IMR-90 (cell line): Measurements from ENCODE around the gene MBOAT2. TPM values are rescaled to one million over a fixed set of nuclear protein-coding genes. Genes with fewer than 3 reads are reported as not detected.

ENCODE experiments used
- ATAC-seq: fragments of 200-7000 bp; cut with Tn5 transposase; 2 replicates; pipeline ENCODE4 v1.9.1; 2020; ENCODE audit warnings: low read depth, mild to moderate bottlenecking, moderate library complexity
- BruUV-seq: library from RNA; stranded (reverse); fragments of 400-500 nt; replicated peaks from 2 replicates; lab custom pipeline; 2021; lab: Mats Ljungman, UMichigan
- CTCF ChIA-PET: fragments of 300-600 bp; formaldehyde crosslinking; extraction: SDS; loops from one replicate; lab custom pipeline; 2021; ENCODE audit warnings: antibody characterized with exemption; lab: Yijun Ruan, JAX
- POLR2A ChIA-PET: fragments of 300-600 bp; sonication (Branson Sonifier 250); formaldehyde crosslinking; loops from one replicate; lab custom pipeline; 2022; ENCODE audit warnings: antibody characterized with exemption; ENCODE audit not compliant: unreplicated experiment; lab: Charles Lee
- DNase-seq: peaks from one replicate; pipeline ENCODE4 v3.0.0; 2013
- H2AFZ ChIP-seq: replicated peaks from 2 replicates; pipeline ENCODE3; 2013; ENCODE audit warnings: low read length, mild to moderate bottlenecking; ENCODE audit not compliant: poor library complexity
- H2AK5ac ChIP-seq: 2 replicates; pipeline ENCODE4 v1.6.1; 2013; ENCODE audit warnings: low read depth, low read length, inconsistent platforms
- H2AK9ac ChIP-seq: replicated peaks from 2 replicates; pipeline ENCODE3; 2013; ENCODE audit warnings: mild to moderate bottlenecking, low read depth, low read length, moderate library complexity; ENCODE audit not compliant: poor library complexity
- H2BK120ac ChIP-seq: 2 replicates; pipeline ENCODE4 v1.6.1; 2013; ENCODE audit warnings: low read depth, low read length, inconsistent platforms
- H2BK15ac ChIP-seq: 3 replicates; pipeline ENCODE4 v1.6.1; 2013; ENCODE audit warnings: low read depth, low read length, inconsistent platforms
- H2BK20ac ChIP-seq: 2 replicates; pipeline ENCODE4 v1.6.1; 2013; ENCODE audit warnings: low read depth, mild to moderate bottlenecking, inconsistent platforms, low read length, moderate library complexity
- H2BK5ac ChIP-seq: 2 replicates; pipeline ENCODE4 v1.6.1; 2013; ENCODE audit warnings: mild to moderate bottlenecking, low read depth, low read length, inconsistent platforms; ENCODE audit not compliant: poor library complexity, severe bottlenecking
- H3K14ac ChIP-seq: replicated peaks from 2 replicates; pipeline ENCODE4 v1.6.1; 2013; ENCODE audit warnings: low read depth, low read length, inconsistent platforms
- H3K18ac ChIP-seq: 2 replicates; pipeline ENCODE4 v1.6.1; 2013; ENCODE audit warnings: low read depth, low read length, control low read depth
- H3K23ac ChIP-seq: 2 replicates; pipeline ENCODE4 v1.6.1; 2013; ENCODE audit warnings: low read depth, low read length, inconsistent platforms
- H3K27ac ChIP-seq: 2 replicates; pipeline ENCODE4 v1.5.1; 2013; ENCODE audit warnings: mild to moderate bottlenecking, control low read depth, low read length; ENCODE audit not compliant: insufficient read depth
- H3K27me3 ChIP-seq: 2 replicates; pipeline ENCODE4 v1.6.1; 2013; ENCODE audit warnings: low read length; ENCODE audit not compliant: control insufficient read depth, insufficient read depth
- H3K36me3 ChIP-seq: 2 replicates; pipeline ENCODE4 v1.6.1; 2013; ENCODE audit warnings: low read length, mixed read lengths; ENCODE audit not compliant: control insufficient read depth, insufficient read depth
- H3K4ac ChIP-seq: 2 replicates; pipeline ENCODE4 v1.6.1; 2013; ENCODE audit warnings: low read depth, low read length, inconsistent platforms
- H3K4me1 ChIP-seq: 2 replicates; pipeline ENCODE4 v1.6.1; 2013; ENCODE audit warnings: low read length, mixed read lengths; ENCODE audit not compliant: control insufficient read depth, insufficient read depth
- H3K4me2 ChIP-seq: 2 replicates; pipeline ENCODE4 v1.6.1; 2013; ENCODE audit warnings: low read depth, mild to moderate bottlenecking, control low read depth, low read length, moderate library complexity
- H3K4me3 ChIP-seq: 2 replicates; pipeline ENCODE4 v1.5.1; 2013; ENCODE audit warnings: low read depth, mild to moderate bottlenecking, control low read depth, low read length, moderate library complexity; ENCODE audit not compliant: insufficient read depth
- H3K56ac ChIP-seq: 2 replicates; pipeline ENCODE4 v1.6.1; 2013; ENCODE audit warnings: low read length, inconsistent platforms; ENCODE audit not compliant: insufficient read depth; ENCODE audit errors: extremely low read depth
- H3K79me1 ChIP-seq, 2 experiments: 2 replicates each; pipeline ENCODE4 v1.6.1; 2013; ENCODE audit warnings: low read length in 2 of 2, inconsistent platforms in 1 of 2, low read depth in 1 of 2
- H3K9ac ChIP-seq: 2 replicates; pipeline ENCODE4 v1.6.1; 2013; ENCODE audit warnings: low read depth, low read length, control low read depth
- H3K9me1 ChIP-seq: 2 replicates; pipeline ENCODE4 v1.6.1; 2013; ENCODE audit warnings: low read length, inconsistent platforms; ENCODE audit not compliant: insufficient read depth
- H3K9me3 ChIP-seq: 2 replicates; pipeline ENCODE4 v1.6.1; 2013; ENCODE audit warnings: low read length; ENCODE audit not compliant: control insufficient read depth, insufficient read depth
- H4K20me1 ChIP-seq: 2 replicates; pipeline ENCODE4 v1.6.1; 2013; ENCODE audit warnings: low read length, inconsistent platforms; ENCODE audit not compliant: insufficient read depth
- H4K5ac ChIP-seq: 2 replicates; pipeline ENCODE4 v1.6.1; 2013; ENCODE audit warnings: mild to moderate bottlenecking, low read depth, low read length, control low read depth
- H4K8ac ChIP-seq, 2 experiments: 2 replicates each; pipeline ENCODE4 v1.6.1; 2013; ENCODE audit warnings: low read depth in 2 of 2, low read length in 2 of 2, control low read depth in 1 of 2, inconsistent platforms in 1 of 2
- H4K91ac ChIP-seq: 2 replicates; pipeline ENCODE4 v1.6.1; 2013; ENCODE audit warnings: low read depth, low read length, inconsistent platforms; ENCODE audit not compliant: insufficient read depth
- BHLHE40 ChIP-seq: fragments of 150-350 bp; IDR thresholded peaks from 2 replicates; pipeline ENCODE4 v1.6.1; 2016; ENCODE audit warnings: mild to moderate bottlenecking, low read depth, low read length
- CEBPB ChIP-seq: IDR thresholded peaks from 2 replicates; pipeline ENCODE4 v1.6.1; 2012; ENCODE audit warnings: low read depth, low read length, improper control_type of control experiment
- CHD1 ChIP-seq: IDR thresholded peaks from 2 replicates; pipeline ENCODE4 v1.6.1; 2012; ENCODE audit warnings: low read depth, low read length, improper control_type of control experiment
- FOS ChIP-seq: fragments of 150-350 bp; IDR thresholded peaks from 2 replicates; pipeline ENCODE4 v1.6.1; 2016; ENCODE audit warnings: low read depth, low read length
- MAFK ChIP-seq: IDR thresholded peaks from 2 replicates; pipeline ENCODE4 v1.6.1; 2012; ENCODE audit warnings: low read depth, low read length, improper control_type of control experiment
- MAZ ChIP-seq: IDR thresholded peaks from 2 replicates; pipeline ENCODE4 v1.6.1; 2012; ENCODE audit warnings: low read depth, mild to moderate bottlenecking, low read length, improper control_type of control experiment, moderate library complexity, borderline replicate concordance
- MXI1 ChIP-seq: IDR thresholded peaks from 2 replicates; pipeline ENCODE4 v1.6.1; 2012; ENCODE audit warnings: low read depth, mild to moderate bottlenecking, low read length, moderate library complexity, borderline replicate concordance
- NFE2L2 ChIP-seq: fragments of 150-350 bp; IDR thresholded peaks from 2 replicates; pipeline ENCODE4 v1.6.1; 2016; ENCODE audit warnings: low read depth, mild to moderate bottlenecking, low read length
- POLR2A ChIP-seq: IDR thresholded peaks from 2 replicates; pipeline ENCODE4 v1.6.1; 2012; ENCODE audit warnings: mild to moderate bottlenecking, low read depth, low read length
- RAD21 ChIP-seq: IDR thresholded peaks from 2 replicates; pipeline ENCODE4 v1.6.1; 2012; ENCODE audit warnings: low read length, improper control_type of control experiment
- RCOR1 ChIP-seq: IDR thresholded peaks from 2 replicates; pipeline ENCODE4 v1.6.1; 2012; ENCODE audit warnings: mild to moderate bottlenecking, low read length, improper control_type of control experiment; ENCODE audit not compliant: insufficient replicate concordance
- RFX5 ChIP-seq: IDR thresholded peaks from 2 replicates; pipeline ENCODE4 v1.8.0; 2012; ENCODE audit warnings: low read depth, mild to moderate bottlenecking, low read length, moderate library complexity
- SMC3 ChIP-seq: fragments of 150-350 bp; IDR thresholded peaks from 2 replicates; pipeline ENCODE4 v1.6.1; 2016; ENCODE audit warnings: low read depth, mild to moderate bottlenecking, antibody characterized with exemption, low read length, moderate library complexity
- WGBS, 2 experiments: methylation state at CpG; one replicate each; pipeline versions ENCODE4 v1.1.5 to v1.1.7; 2013; ENCODE audit warnings: missing lambda C conversion rate in 2 of 2; ENCODE audit not compliant: insufficient read length in 1 of 2; ENCODE audit errors: extremely low coverage in 2 of 2; 5-methylcytosine and 5-hydroxymethylcytosine counted together
- dilution Hi-C: fragments of 300-500 bp; cut with HindIII; formaldehyde crosslinking; loops from one replicate; pipeline ENCODE4 v1.14.3; 2018; ENCODE audit warnings: low sequenced_read_pairs; ENCODE audit not compliant: unreplicated experiment
- in situ Hi-C: fragments of 300-500 bp; cut with MboI; formaldehyde crosslinking; loops from 3 replicates; pipeline ENCODE4 v1.14.3; 2019; ENCODE audit warnings: low sequenced_read_pairs, inconsistent platforms, mixed read lengths
- intact Hi-C: fragments of 100-400 bp; cut with micrococcal nuclease; formaldehyde crosslinking; loops from 2 replicates; pipeline ENCODE4 v1.10.0; 2022
- polyA plus RNA-seq, 3 experiments: library from polyadenylated mRNA; depleted of rRNA; stranded (reverse); fragments of >200 nt; gene quantifications; 2 replicates each; pipeline ENCODE4 v1.2.3, GENCODE V29; 2012; ENCODE audit warnings: low replicate concordance in 1 of 3
- total RNA-seq: library from RNA; depleted of rRNA; stranded (reverse); fragments of >200 nt; gene quantifications from 2 replicates; pipeline ENCODE4 v1.2.3, GENCODE V29; 2012
- TF ChIP-seq, protein P1 (sequence below): conservative IDR thresholded peaks from 2 replicates; pipeline ENCODE4 v1.5.1; 2012; ENCODE audit warnings: mild to moderate bottlenecking, low read depth, low read length, improper control_type of control experiment
- TF ChIP-seq, protein P2 (sequence below): fragments of 150-350 bp; IDR thresholded peaks from 2 replicates; pipeline ENCODE4 v1.6.1; 2017; ENCODE audit warnings: mild to moderate bottlenecking, antibody characterized with exemption, low read length, low read depth
- TF ChIP-seq, protein P3 (sequence below): fragments of 150-350 bp; IDR thresholded peaks from 2 replicates; pipeline ENCODE4 v1.6.1; 2016; ENCODE audit warnings: low read depth, mild to moderate bottlenecking, low read length, moderate library complexity, borderline replicate concordance

MBOAT2 gene
- total and polyA plus RNA-seq, 2 of the 4 experiments (the other 2 are of a cell fraction) = 33.9 to 102 TPM

DNA sequence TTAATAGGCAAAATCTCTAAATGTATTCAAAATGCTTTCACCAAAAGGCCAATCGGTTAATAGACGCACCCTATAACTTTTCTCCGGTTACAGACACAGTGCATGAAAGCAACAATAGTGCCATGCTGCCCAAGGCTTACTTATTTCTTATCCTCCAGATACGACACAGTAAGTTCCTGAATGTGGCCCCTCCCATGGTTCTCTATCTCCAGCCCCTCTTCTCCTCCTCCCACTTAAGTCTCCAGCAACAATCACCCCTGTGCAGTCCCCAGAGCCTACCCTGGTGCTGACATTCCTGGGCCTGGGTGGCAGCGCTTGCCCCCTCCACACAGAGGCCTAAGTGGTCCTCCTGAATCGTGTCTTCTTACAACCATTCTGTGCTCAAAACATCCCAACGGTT, 169.6 kb downstream of the MBOAT2 start:
- H3K18ac ChIP-seq = no peak overlapping the region
- no peak overlapping the region for H3K4me3 ChIP-seq
- no peak overlapping the region for H2AFZ ChIP-seq
- no peaks in the 10 kb centered on the region for H3K27me3 ChIP-seq
- H2AK5ac ChIP-seq = no peak overlapping the region
- no peak overlapping the region for H4K91ac ChIP-seq
- H4K5ac ChIP-seq = no peak overlapping the region
- intact Hi-C loops = no loop called here
- 83% methylated on average over 1 of the region's 7 CpGs; no CpG with 5 or more reads in 1 of the 2 experiments for WGBS, 2 experiments
- no peak overlapping the region for H2BK20ac ChIP-seq
- BruUV-seq = no TSS peak
- no peak overlapping the region for H3K23ac ChIP-seq
- dilution Hi-C loops = no loop called here
- no peak overlapping the region for H3K9ac ChIP-seq
- CTCF ChIA-PET = interaction anchor here (0.6 kb wide), 2 partner anchors 342 to 537 kb away, joined by 3 to 4 read pairs; no protein-coding TSS in a partner anchor
- no peak overlapping the region for H2AK9ac ChIP-seq
- H2BK15ac ChIP-seq = no peak overlapping the region
- no peak overlapping the region for H3K14ac ChIP-seq
- no peaks in the 10 kb centered on the region for H3K36me3 ChIP-seq
- no peak for TF ChIP-seq MAFK
- no peak for TF ChIP-seq MAZ
- TF ChIP-seq FOS = no peak
- TF ChIP-seq MXI1 = no peak
- TF ChIP-seq SMC3 = no peak
- no peak for TF ChIP-seq CHD1
- TF ChIP-seq, protein P1, sequence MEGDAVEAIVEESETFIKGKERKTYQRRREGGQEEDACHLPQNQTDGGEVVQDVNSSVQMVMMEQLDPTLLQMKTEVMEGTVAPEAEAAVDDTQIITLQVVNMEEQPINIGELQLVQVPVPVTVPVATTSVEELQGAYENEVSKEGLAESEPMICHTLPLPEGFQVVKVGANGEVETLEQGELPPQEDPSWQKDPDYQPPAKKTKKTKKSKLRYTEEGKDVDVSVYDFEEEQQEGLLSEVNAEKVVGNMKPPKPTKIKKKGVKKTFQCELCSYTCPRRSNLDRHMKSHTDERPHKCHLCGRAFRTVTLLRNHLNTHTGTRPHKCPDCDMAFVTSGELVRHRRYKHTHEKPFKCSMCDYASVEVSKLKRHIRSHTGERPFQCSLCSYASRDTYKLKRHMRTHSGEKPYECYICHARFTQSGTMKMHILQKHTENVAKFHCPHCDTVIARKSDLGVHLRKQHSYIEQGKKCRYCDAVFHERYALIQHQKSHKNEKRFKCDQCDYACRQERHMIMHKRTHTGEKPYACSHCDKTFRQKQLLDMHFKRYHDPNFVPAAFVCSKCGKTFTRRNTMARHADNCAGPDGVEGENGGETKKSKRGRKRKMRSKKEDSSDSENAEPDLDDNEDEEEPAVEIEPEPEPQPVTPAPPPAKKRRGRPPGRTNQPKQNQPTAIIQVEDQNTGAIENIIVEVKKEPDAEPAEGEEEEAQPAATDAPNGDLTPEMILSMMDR = no peak
- TF ChIP-seq, protein P2, sequence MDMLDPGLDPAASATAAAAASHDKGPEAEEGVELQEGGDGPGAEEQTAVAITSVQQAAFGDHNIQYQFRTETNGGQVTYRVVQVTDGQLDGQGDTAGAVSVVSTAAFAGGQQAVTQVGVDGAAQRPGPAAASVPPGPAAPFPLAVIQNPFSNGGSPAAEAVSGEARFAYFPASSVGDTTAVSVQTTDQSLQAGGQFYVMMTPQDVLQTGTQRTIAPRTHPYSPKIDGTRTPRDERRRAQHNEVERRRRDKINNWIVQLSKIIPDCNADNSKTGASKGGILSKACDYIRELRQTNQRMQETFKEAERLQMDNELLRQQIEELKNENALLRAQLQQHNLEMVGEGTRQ = no peak
- TF ChIP-seq NFE2L2 = no peak
- no peak for TF ChIP-seq CEBPB
- TF ChIP-seq RCOR1 = no peak
- no peak for TF ChIP-seq RAD21
- no peak for TF ChIP-seq BHLHE40
- TF ChIP-seq POLR2A = no peak
- TF ChIP-seq, protein P3, sequence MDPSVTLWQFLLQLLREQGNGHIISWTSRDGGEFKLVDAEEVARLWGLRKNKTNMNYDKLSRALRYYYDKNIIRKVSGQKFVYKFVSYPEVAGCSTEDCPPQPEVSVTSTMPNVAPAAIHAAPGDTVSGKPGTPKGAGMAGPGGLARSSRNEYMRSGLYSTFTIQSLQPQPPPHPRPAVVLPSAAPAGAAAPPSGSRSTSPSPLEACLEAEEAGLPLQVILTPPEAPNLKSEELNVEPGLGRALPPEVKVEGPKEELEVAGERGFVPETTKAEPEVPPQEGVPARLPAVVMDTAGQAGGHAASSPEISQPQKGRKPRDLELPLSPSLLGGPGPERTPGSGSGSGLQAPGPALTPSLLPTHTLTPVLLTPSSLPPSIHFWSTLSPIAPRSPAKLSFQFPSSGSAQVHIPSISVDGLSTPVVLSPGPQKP = no peak
- TF ChIP-seq RFX5 = no peak
- no peak overlapping the region for H3K56ac ChIP-seq
- POLR2A ChIA-PET = interaction anchor here (0.6 kb wide), 1 partner anchor 14 kb away, joined by 6 read pairs; no protein-coding TSS in a partner anchor
- in situ Hi-C loops = no loop called here
- no peak overlapping the region for H3K4me2 ChIP-seq
- ATAC-seq = no peak
- H4K8ac ChIP-seq = no peak overlapping the region
- H3K9me1 ChIP-seq = peaks cover 11% of the 10 kb centered on the region
- DNase-seq = no peak
- no peak overlapping the region for H3K4ac ChIP-seq
- H3K9me3 ChIP-seq = no peaks in the 10 kb centered on the region
- H2BK120ac ChIP-seq = no peak overlapping the region
- peaks cover 34 to 70% of the 10 kb centered on the region in 2 experiments for H3K79me1 ChIP-seq
- no peak overlapping the region for H2BK5ac ChIP-seq
- no peak overlapping the region for H3K27ac ChIP-seq
- H4K20me1 ChIP-seq = peaks cover 53% of the 10 kb centered on the region
- peaks cover 2% of the 10 kb centered on the region for H3K4me1 ChIP-seq
